Astrocyte of the spinal cord (primary cell): ENCODE measurements around the gene NEU2.

Experiments used
- DNase-seq: peaks from one replicate; pipeline ENCODE4 v3.0.0; 2011; ENCODE audit warnings: low read depth, low spot score
- H3K4me3 ChIP-seq: 2 replicates; pipeline ENCODE4 v1.5.1; 2011; ENCODE audit warnings: low read depth, mild to moderate bottlenecking, low read length, moderate library complexity
- in situ Hi-C: cut with HindIII; loops from 2 replicates; pipeline ENCODE4 v1.10.0; 2017; ENCODE audit warnings: low sequenced_read_pairs
- TF ChIP-seq, protein P1 (sequence below): IDR thresholded peaks from 2 replicates; pipeline ENCODE4 v1.5.1; 2012; ENCODE audit warnings: low read depth, mild to moderate bottlenecking, low read length, inconsistent platforms

The NEU2 gene

DNA sequence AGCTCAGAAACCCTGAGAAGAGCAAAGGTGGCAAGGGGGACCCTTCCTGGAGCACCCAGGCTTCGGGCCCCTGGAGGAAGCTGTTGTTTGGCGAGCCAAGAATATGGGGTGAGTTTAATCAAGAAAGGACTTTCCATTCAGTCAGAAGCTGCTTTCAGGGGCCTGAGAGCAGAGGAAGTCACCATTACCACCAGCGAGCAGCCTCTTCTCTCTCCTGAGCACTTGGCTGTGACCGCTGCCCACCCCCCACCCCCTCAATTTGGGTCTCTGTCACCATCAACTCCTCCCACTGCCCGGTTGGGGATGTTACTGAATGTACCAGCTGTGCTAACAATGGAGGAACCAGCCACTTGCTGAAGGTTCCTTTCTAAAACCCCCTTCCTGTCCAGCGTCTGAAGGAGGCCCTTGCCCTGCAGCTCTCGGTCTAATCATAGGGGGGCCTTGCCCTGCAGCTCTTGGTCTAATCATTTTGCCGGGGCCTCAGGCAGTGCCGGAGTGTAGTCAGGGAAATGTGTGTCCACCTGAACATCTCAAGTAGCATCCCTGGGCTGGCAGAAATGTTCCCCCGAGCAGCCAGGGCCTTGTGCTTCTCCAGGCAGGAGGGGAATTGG, 28.6 kb downstream of the NEU2 start:
- TF ChIP-seq, protein P1, sequence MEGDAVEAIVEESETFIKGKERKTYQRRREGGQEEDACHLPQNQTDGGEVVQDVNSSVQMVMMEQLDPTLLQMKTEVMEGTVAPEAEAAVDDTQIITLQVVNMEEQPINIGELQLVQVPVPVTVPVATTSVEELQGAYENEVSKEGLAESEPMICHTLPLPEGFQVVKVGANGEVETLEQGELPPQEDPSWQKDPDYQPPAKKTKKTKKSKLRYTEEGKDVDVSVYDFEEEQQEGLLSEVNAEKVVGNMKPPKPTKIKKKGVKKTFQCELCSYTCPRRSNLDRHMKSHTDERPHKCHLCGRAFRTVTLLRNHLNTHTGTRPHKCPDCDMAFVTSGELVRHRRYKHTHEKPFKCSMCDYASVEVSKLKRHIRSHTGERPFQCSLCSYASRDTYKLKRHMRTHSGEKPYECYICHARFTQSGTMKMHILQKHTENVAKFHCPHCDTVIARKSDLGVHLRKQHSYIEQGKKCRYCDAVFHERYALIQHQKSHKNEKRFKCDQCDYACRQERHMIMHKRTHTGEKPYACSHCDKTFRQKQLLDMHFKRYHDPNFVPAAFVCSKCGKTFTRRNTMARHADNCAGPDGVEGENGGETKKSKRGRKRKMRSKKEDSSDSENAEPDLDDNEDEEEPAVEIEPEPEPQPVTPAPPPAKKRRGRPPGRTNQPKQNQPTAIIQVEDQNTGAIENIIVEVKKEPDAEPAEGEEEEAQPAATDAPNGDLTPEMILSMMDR, result no peak
- no peak overlapping the region for H3K4me3 ChIP-seq
- in situ Hi-C loops, result no loop called here
- DNase-seq, result no peak

DNA sequence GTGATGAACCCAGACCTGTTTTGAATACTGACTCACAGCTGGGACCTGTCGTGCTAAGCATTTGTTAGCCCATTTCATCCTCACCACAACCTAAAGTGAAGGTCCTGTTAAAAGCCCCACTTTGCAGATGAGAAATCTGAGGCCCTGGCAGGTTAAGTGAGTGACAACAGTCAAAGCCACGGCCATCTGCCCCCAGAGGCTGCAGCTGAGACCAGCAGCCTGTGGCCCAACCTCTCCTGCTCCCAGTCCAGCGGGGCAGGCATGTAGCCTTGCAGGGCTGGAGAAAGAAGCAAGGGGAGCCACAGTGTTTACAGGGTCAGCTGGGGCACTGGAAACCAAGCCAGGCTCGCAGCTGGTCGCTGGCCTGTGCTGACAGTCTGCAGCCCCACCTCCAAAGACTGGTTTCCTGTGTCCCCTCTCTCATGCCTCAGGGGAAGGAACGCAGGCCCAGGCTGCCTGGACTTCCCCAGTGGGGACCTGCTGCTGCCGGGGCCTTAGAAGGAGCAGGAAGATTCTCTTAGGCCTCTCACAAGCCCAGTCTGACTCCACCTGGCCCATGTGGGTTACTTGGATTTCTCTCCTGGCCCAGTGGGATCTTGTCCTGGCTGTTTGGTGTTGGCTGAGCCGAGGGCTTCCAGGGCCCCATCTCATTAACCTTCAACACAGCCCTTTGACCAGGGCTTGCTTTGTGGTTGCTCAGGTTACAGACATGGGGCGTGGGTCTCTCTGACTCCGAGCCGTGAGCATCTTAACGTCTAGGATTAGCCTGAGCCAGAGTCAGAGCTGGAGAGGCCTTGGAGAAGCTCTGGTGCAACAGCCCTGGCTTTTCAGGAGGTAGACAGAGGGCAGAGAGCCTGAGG, 29.3 kb downstream of the NEU2 start:
- TF ChIP-seq, protein P1, result peak; percentile 30
- DNase-seq, result peak; percentile 3
- in situ Hi-C loops, result no loop called here
- no peak overlapping the region for H3K4me3 ChIP-seq

GRCh38 chr2:233062451-233062850, 30.0 kb downstream of the NEU2 start:
- H3K4me3 ChIP-seq, result no peak overlapping the region

DNA sequence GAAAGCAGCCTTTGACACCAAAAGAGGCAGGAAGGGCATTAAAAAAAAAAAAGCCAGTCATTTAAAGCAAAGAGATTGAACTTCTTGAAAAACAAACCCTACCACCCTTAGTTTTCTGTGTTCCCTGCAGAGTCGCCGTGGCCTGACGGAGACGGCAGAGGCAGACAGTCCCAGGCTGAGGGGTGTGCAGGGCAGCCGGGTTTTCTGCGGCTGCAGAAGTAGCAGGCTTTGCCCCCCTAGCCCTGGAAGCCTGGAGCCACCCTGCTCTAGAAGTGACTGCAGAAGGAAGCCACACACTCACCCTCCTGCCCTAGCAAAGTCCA, 30.4 kb downstream of the NEU2 start:
- H3K4me3 ChIP-seq, result no peak overlapping the region
- TF ChIP-seq, protein P1, result no peak
- DNase-seq, result no peak
- in situ Hi-C loops, result no loop called here

More at GRCh38 chr2:233062451-233062850, 30.0 kb downstream of the NEU2 start:
- DNase-seq, result no peak
- TF ChIP-seq, protein P1, result no peak
- in situ Hi-C loops, result no loop called here

- no peak overlapping the region for H3K4me3 ChIP-seq
- in situ Hi-C loops, result no loop called here
- DNase-seq, result no peak
- TF ChIP-seq, protein P1, result peak; percentile 4
Observed at GRCh38 chr2:233063269-233063975, 30.9 kb downstream of the NEU2 start.

- in situ Hi-C loops, result no loop called here
- H3K4me3 ChIP-seq, result no peak overlapping the region
- TF ChIP-seq, protein P1, result no peak
- no peak for DNase-seq
Observed at GRCh38 chr2:233063976-233064411, 31.5 kb downstream of the NEU2 start.
